CD14-positive monocyte (primary cell): ENCODE results near the gene ATP6V0A1. TPM values are rescaled to one million over a fixed set of nuclear protein-coding genes. Genes with fewer than 3 reads are reported as not detected.

Source experiments
- DNase-seq, 3 donors: peaks; one replicate each; pipeline ENCODE4 v3.0.0-alpha.2; 2011 to 2022
- H2AFZ ChIP-seq: 2 replicates; pipeline ENCODE4 v1.6.0; 2012; ENCODE audit warnings: mild to moderate bottlenecking, low read depth, low read length, inconsistent platforms; ENCODE audit not compliant: insufficient read depth, poor library complexity, severe bottlenecking
- H3K27ac ChIP-seq, 2 donors: 1 replicate in 1 of 2; 2 replicates in 1 of 2; pipeline ENCODE4 v1.5.1; 2012 to 2013; ENCODE audit warnings: low read length in 2 of 2, control low read depth in 1 of 2, inconsistent platforms in 1 of 2, low read depth in 1 of 2, mild to moderate bottlenecking in 1 of 2
- H3K27me3 ChIP-seq, 2 donors: one replicate each; pipeline versions ENCODE4 v1.6.0 to v1.6.1; 2011 to 2013; ENCODE audit warnings: low read length in 2 of 2; ENCODE audit not compliant: control insufficient read depth in 2 of 2, insufficient read depth in 2 of 2
- H3K36me3 ChIP-seq, 2 donors: replicated peaks in 1 of 2; 1 replicate in 1 of 2; 2 replicates in 1 of 2; pipeline versions ENCODE4 v1.5.1 to v1.6.1; 2012 to 2013; ENCODE audit warnings: low read length in 2 of 2, control low read depth in 1 of 2, inconsistent platforms in 1 of 2, mild to moderate bottlenecking in 1 of 2; ENCODE audit not compliant: insufficient read depth in 2 of 2, control insufficient read depth in 1 of 2
- H3K4me1 ChIP-seq, 2 donors: 1 replicate in 1 of 2; 2 replicates in 1 of 2; pipeline versions ENCODE4 v1.5.1 to v1.6.1; 2012 to 2013; ENCODE audit warnings: low read length in 2 of 2, control low read depth in 1 of 2, inconsistent platforms in 1 of 2, mild to moderate bottlenecking in 1 of 2, moderate library complexity in 1 of 2; ENCODE audit not compliant: insufficient read depth in 2 of 2, control insufficient read depth in 1 of 2
- H3K4me2 ChIP-seq: replicated peaks from 2 replicates; pipeline ENCODE3; 2012; ENCODE audit warnings: low read length, moderate library complexity, mild to moderate bottlenecking; ENCODE audit not compliant: poor library complexity, severe bottlenecking; ENCODE audit errors: extremely low read depth
- H3K4me3 ChIP-seq, 3 experiments: fragments of 200-600 bp in 1 of 3; sonication (generic) in 1 of 3; replicated peaks in 1 of 3; 1 replicate in 2 of 3; 2 replicates in 1 of 3; pipeline ENCODE4 v1.5.1; 2011 to 2013; ENCODE audit warnings: low read length in 3 of 3, mild to moderate bottlenecking in 3 of 3, control low read depth in 2 of 3, low read depth in 2 of 3, inconsistent platforms in 1 of 3, moderate library complexity in 1 of 3
- H3K79me2 ChIP-seq: 2 replicates; pipeline ENCODE4 v1.6.0; 2012; ENCODE audit warnings: mild to moderate bottlenecking, control low read depth, inconsistent platforms, low read length, moderate library complexity; ENCODE audit not compliant: insufficient read depth
- H3K9ac ChIP-seq: 2 replicates; pipeline ENCODE4 v1.6.0; 2017; ENCODE audit warnings: low read length, mild to moderate bottlenecking; ENCODE audit not compliant: insufficient read depth, poor library complexity, severe bottlenecking
- H3K9me3 ChIP-seq, 2 donors: replicated peaks in 1 of 2; 1 replicate in 1 of 2; 2 replicates in 1 of 2; pipeline versions ENCODE4 v1.5.1 to v1.6.1; 2012 to 2013; ENCODE audit warnings: low read length in 2 of 2, control low read depth in 1 of 2; ENCODE audit not compliant: control insufficient read depth in 1 of 2, insufficient read depth in 1 of 2
- H4K20me1 ChIP-seq: 2 replicates; pipeline ENCODE4 v1.6.0; 2012; ENCODE audit warnings: mild to moderate bottlenecking, low read length, control low read depth, moderate library complexity; ENCODE audit not compliant: insufficient read depth
- H3K27ac Mint-ChIP-seq, 7 donors: one replicate each; pipeline ENCODE4 v1.8.0; 2020; ENCODE audit warnings: mild to moderate bottlenecking in 7 of 7, mixed read lengths in 7 of 7, moderate library complexity in 6 of 7, inconsistent platforms in 2 of 7
- H3K27me3 Mint-ChIP-seq, 3 donors: one replicate each; pipeline ENCODE4 v1.8.0; 2021 to 2022; ENCODE audit warnings: low read depth in 3 of 3, mild to moderate bottlenecking in 3 of 3, mixed read lengths in 3 of 3, moderate library complexity in 3 of 3, inconsistent platforms in 1 of 3
- H3K36me3 Mint-ChIP-seq, 2 donors: one replicate each; pipeline ENCODE4 v1.8.0; 2020; ENCODE audit warnings: mixed read lengths in 2 of 2, inconsistent platforms in 1 of 2, mild to moderate bottlenecking in 1 of 2
- H3K4me1 Mint-ChIP-seq: one replicate; pipeline ENCODE4 v1.8.0; 2020; ENCODE audit warnings: mild to moderate bottlenecking, mixed read lengths
- H3K4me3 Mint-ChIP-seq, 2 donors: one replicate each; pipeline ENCODE4 v1.8.0; 2020; ENCODE audit warnings: mild to moderate bottlenecking in 2 of 2, mixed read lengths in 2 of 2, moderate library complexity in 1 of 2
- H3K9me3 Mint-ChIP-seq, 7 donors: one replicate each; pipeline ENCODE4 v1.8.0; 2020 to 2022; ENCODE audit warnings: mixed read lengths in 7 of 7, mild to moderate bottlenecking in 6 of 7, moderate library complexity in 6 of 7, inconsistent platforms in 2 of 7
- CTCF ChIP-seq: fragments of 200-600 bp; IDR thresholded peaks from one replicate; pipeline ENCODE4 v1.8.0; 2022; ENCODE audit warnings: antibody characterized with exemption, mild to moderate bottlenecking
- WGBS: methylation state at CpG from one replicate; pipeline ENCODE4 v1.1.5; 2013; ENCODE audit warnings: missing lambda C conversion rate; ENCODE audit not compliant: insufficient coverage; 5-methylcytosine and 5-hydroxymethylcytosine counted together
- intact Hi-C, 2 donors: fragments of 100-400 bp; cut with micrococcal nuclease; formaldehyde crosslinking; loops; one replicate each; pipeline versions ENCODE4 v1.15.0 to v1.15.1; 2023
- polyA plus RNA-seq, 3 donors: library from polyadenylated mRNA; depleted of rRNA in 1 of 3; unstranded in 2 of 3; stranded (reverse) in 1 of 3; fragments of 300-500 nt in 2 of 3; fragments of >200 nt in 1 of 3; fragmentation: Illumina TruSeq in 2 of 3; gene quantifications; 1 replicate in 2 of 3; 2 replicates in 1 of 3; pipeline ENCODE4 v1.2.3, GENCODE V29; 2012 to 2021

Gene ATP6V0A1
- polyA plus RNA-seq, 3 donors, result 36.1 to 126 (median 55.1) TPM

- Histone ChIP-seq H4K20me1 (peaks cover 61% of the 10 kb centered on the region), H3K36me3 (peaks cover 34 to 52% of the 10 kb centered on the region in 2 donors), H3K4me2 (no peak overlapping the region), H3K4me1 (peaks cover 36 to 38% of the 10 kb centered on the region in 2 donors), H2AFZ (no peak overlapping the region), H3K27ac (no peak overlapping the region), H3K4me3 (no peak overlapping the region), H3K79me2 (no peaks in the 10 kb centered on the region), H3K9me3 (no peaks in the 10 kb centered on the region), H3K9ac (no peak overlapping the region), H3K27me3 (no peaks in the 10 kb centered on the region)
- intact Hi-C loops, result loop anchor here (5.0 to 10.0 kb wide), 4 partner anchors 63 to 198 kb away; partner anchors contain the start of genes ATP6V0A1 (in 1 of the 2) and CAVIN1 (in 1 of the 2)
- no peak for TF ChIP-seq CTCF
- no peak for DNase-seq
- Mint-ChIP-seq H3K27ac (peak overlapping the region in 5 of 7 donors; percentile 20 to 93 (median 35)), H3K36me3 (peaks cover 51 to 79% of the 10 kb centered on the region in 2 donors), H3K4me3 (no peak overlapping the region), H3K4me1 (peaks cover 41% of the 10 kb centered on the region), H3K27me3 (peaks cover 1 to 6% (median 3%) of the 10 kb centered on the region in 3 donors), H3K9me3 (no peaks in the 10 kb centered on the region)
- 57% methylated on average over 7 of the region's 12 CpGs for WGBS
Measured at GRCh38 chr17:42519546-42520491, 61.1 kb downstream of the ATP6V0A1 start.

- peaks cover 41% of the 10 kb centered on the region for H3K4me1 Mint-ChIP-seq
- peaks cover 61% of the 10 kb centered on the region for H4K20me1 ChIP-seq
- no peak overlapping the region for H3K4me3 ChIP-seq
Measured at GRCh38 chr17:42520540-42520951, 61.9 kb downstream of the ATP6V0A1 start.

More at GRCh38 chr17:42520540-42520951, 61.9 kb downstream of the ATP6V0A1 start:
- Histone ChIP-seq H3K4me1 (peaks cover 36 to 38% of the 10 kb centered on the region in 2 donors), H3K79me2 (no peaks in the 10 kb centered on the region), H3K27me3 (no peaks in the 10 kb centered on the region), H3K9me3 (no peaks in the 10 kb centered on the region), H3K36me3 (peaks cover 32 to 48% of the 10 kb centered on the region in 2 donors), H3K27ac (no peak overlapping the region), H3K4me2 (no peak overlapping the region), H3K9ac (no peak overlapping the region), H2AFZ (no peak overlapping the region)
- Mint-ChIP-seq H3K4me3 (no peak overlapping the region), H3K27ac (no peak overlapping the region), H3K27me3 (peaks cover 1 to 7% (median 3%) of the 10 kb centered on the region in 3 donors), H3K9me3 (no peaks in the 10 kb centered on the region), H3K36me3 (peaks cover 48 to 72% of the 10 kb centered on the region in 2 donors)
- DNase-seq, result no peak
- WGBS, result 60% methylated on average over 6 of the region's 9 CpGs
- intact Hi-C loops, result no loop called here
- TF ChIP-seq CTCF, result peak; percentile 18
